ENCODE data around the gene SMG1.
"Not testable (repeated sequence)": the region's sequence is repeated elsewhere in the genome, so short reads cannot be mapped to it uniquely, and the experiment has no call there.

DNA sequence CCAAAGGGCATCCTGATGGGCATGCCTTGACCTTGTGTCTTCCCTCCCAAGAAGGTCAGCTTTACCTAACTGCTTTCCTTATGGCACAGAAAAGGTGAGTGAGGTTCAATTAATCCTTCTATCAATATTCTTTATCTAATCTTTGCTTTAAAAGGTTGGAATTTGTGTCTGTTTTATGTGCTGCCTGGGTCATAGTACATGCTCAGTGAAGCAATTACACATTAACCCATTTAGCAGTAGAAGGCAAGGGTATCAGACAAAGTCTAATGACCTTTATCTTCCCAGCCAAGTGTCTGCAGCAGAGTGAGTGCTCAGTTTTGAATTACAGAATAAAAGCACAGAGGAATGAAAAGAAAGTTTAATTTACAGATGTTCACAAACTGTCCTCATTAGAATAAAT is 63.3 kb downstream of the SMG1 start:
- not testable (repeated sequence) for TF ChIP-seq POLR2A (IDR thresholded peaks at IDR 0.05; ENCODE audit: low read depth); EP300 (IDR thresholded peaks at IDR 0.05); CTCF (IDR thresholded peaks at IDR 0.05)
